HAP-1 (cell line): ENCODE data around the gene SNX18.

Experiments
- DNase-seq, 2 experiments: peaks; one replicate each; pipeline ENCODE4 v3.0.0-alpha.2; 2016 to 2020; ENCODE audit warnings: low spot score in 2 of 2
- H3K27me3 ChIP-seq: fragments of 250-450 bp; sonication (Bioruptor Pico); 2 replicates; pipeline ENCODE4 v1.5.1; 2020; ENCODE audit warnings: low read depth, mild to moderate bottlenecking, moderate library complexity
- H3K36me3 ChIP-seq: fragments of 250-450 bp; sonication (Bioruptor Pico); replicated peaks from 2 replicates; pipeline ENCODE4 v1.5.1; 2020; ENCODE audit warnings: mild to moderate bottlenecking
- H3K4me1 ChIP-seq: fragments of 250-450 bp; sonication (Bioruptor Pico); 2 replicates; pipeline ENCODE4 v1.5.1; 2020; ENCODE audit warnings: mild to moderate bottlenecking
- H3K4me3 ChIP-seq: fragments of 250-450 bp; sonication (Bioruptor Pico); 2 replicates; pipeline ENCODE4 v1.5.1; 2020; ENCODE audit warnings: mild to moderate bottlenecking, moderate library complexity
- H3K9me3 ChIP-seq: fragments of 250-450 bp; sonication (Bioruptor Pico); 2 replicates; pipeline ENCODE4 v1.5.1; 2020; ENCODE audit warnings: mild to moderate bottlenecking, moderate library complexity
- in situ Hi-C: fragments of 300-500 bp; cut with MboI; formaldehyde crosslinking; loops from 3 replicates; pipeline ENCODE4 v1.14.3; 2020; ENCODE audit warnings: low sequenced_read_pairs, inconsistent platforms, mixed read lengths

SNX18 gene

GRCh38 chr5:54556141-54556540, 38.6 kb downstream of the SNX18 start:
- Histone ChIP-seq H3K9me3 (no peaks in the 10 kb centered on the region), H3K4me3 (no peak overlapping the region), H3K27me3 (no peaks in the 10 kb centered on the region), H3K36me3 (no peaks in the 10 kb centered on the region), H3K4me1 (no peaks in the 10 kb centered on the region)
- in situ Hi-C loops, result no loop called here
- no peak for DNase-seq

GRCh38 chr5:54558362-54558761, 40.8 kb downstream of the SNX18 start:
- no peaks in the 10 kb centered on the region for H3K27me3 ChIP-seq
- no peak for DNase-seq

DNA sequence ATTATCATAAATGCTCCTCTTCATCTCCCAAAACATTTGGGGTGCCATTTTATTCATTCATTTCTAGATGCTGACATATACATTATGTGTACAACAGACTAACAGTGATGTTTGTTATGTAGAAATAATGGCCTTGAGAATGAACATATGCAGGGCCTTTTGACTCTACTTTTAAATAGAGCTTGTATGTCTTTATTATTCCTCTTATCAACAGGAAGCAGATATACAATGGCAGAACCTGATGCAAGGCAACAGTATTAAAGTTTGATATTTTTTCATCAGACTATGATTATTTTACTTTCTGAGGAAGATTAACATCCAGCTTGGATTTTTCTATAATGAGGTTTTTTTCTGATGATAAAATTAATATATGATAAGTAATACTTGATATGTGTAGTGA, 44.1 kb downstream of the SNX18 start:
- no peaks in the 10 kb centered on the region for H3K4me1 ChIP-seq
- in situ Hi-C loops, result no loop called here
- H3K9me3 ChIP-seq, result no peaks in the 10 kb centered on the region
- no peak for DNase-seq
- H3K36me3 ChIP-seq, result no peaks in the 10 kb centered on the region
- no peak overlapping the region for H3K4me3 ChIP-seq
- no peaks in the 10 kb centered on the region for H3K27me3 ChIP-seq

More at GRCh38 chr5:54558362-54558761, 40.8 kb downstream of the SNX18 start:
- no peaks in the 10 kb centered on the region for H3K4me1 ChIP-seq
- in situ Hi-C loops, result no loop called here
- H3K9me3 ChIP-seq, result no peaks in the 10 kb centered on the region
- no peak overlapping the region for H3K4me3 ChIP-seq
- H3K36me3 ChIP-seq, result no peaks in the 10 kb centered on the region

GRCh38 chr5:54563083-54563761, 45.7 kb downstream of the SNX18 start:
- no peaks in the 10 kb centered on the region for H3K27me3 ChIP-seq
- in situ Hi-C loops, result no loop called here
- no peaks in the 10 kb centered on the region for H3K36me3 ChIP-seq
- no peaks in the 10 kb centered on the region for H3K9me3 ChIP-seq
- no peaks in the 10 kb centered on the region for H3K4me1 ChIP-seq
- no peak for DNase-seq
- H3K4me3 ChIP-seq, result no peak overlapping the region

DNA sequence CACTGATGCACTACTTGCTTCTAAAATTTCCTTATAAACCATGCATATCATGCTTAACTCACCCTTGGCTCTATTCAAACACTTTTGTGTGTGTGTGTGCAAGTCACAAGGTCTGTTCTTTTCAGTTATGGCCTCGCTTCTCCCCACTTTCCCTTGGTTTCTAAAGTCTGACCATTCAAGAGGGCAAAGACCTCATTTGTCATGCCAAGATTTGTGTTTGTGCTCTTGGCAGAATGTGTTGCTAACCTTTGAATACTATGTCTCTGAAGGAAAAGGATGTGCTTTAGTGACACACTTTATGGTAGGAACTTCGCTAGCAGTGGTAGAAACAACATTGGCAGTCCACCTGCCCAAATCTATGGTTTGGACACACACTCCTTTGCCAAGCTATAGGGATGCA, 50.4 kb downstream of the SNX18 start:
- DNase-seq, result no peak
- no peaks in the 10 kb centered on the region for H3K36me3 ChIP-seq
- no peak overlapping the region for H3K4me3 ChIP-seq
- no peaks in the 10 kb centered on the region for H3K4me1 ChIP-seq
- no peaks in the 10 kb centered on the region for H3K27me3 ChIP-seq
- no peaks in the 10 kb centered on the region for H3K9me3 ChIP-seq
- in situ Hi-C loops, result no loop called here

- DNase-seq, result no peak
- H3K27me3 ChIP-seq, result no peaks in the 10 kb centered on the region
- H3K9me3 ChIP-seq, result no peaks in the 10 kb centered on the region
- no peaks in the 10 kb centered on the region for H3K4me1 ChIP-seq
- H3K36me3 ChIP-seq, result no peaks in the 10 kb centered on the region
- H3K4me3 ChIP-seq, result no peak overlapping the region
- in situ Hi-C loops, result no loop called here
Observed at GRCh38 chr5:54570916-54571315, 53.4 kb downstream of the SNX18 start.

- H3K36me3 ChIP-seq, result no peaks in the 10 kb centered on the region
- no peaks in the 10 kb centered on the region for H3K9me3 ChIP-seq
- no peaks in the 10 kb centered on the region for H3K4me1 ChIP-seq
- DNase-seq, result no peak
- in situ Hi-C loops, result no loop called here
- no peak overlapping the region for H3K4me3 ChIP-seq
- no peaks in the 10 kb centered on the region for H3K27me3 ChIP-seq
Observed at GRCh38 chr5:54571462-54571861, 53.9 kb downstream of the SNX18 start.

DNA sequence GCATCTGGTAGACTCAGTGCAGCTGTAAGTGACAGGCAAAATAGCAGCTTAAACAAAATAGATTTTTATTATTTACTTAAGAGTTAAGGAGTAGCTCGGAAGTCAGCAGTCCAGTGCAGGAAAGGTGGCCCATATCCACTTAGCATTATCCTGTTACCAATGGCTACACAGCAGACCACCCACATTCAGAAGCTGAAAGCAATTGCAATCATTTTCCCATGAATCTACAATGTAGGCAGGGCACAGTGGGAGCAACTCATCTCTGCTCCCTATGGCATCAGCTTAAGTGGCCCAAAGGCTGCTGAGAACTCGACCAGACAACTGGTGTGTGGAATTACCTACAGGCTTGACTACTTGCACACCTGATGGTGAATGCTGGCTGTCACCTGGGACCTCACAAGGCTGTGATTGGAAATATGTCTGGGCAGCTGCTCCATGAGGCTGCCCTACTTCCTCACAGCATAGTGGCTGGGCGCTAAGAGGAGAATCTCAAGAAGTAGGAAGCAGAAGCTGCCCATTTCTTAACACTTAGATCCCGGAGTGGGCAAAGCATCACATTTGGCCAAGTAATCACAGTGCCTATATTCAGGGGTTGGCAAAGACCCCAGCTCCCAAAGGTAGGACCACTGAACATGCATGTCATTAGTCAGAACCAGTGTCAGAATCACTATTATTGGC, 56.4 kb downstream of the SNX18 start:
- H3K36me3 ChIP-seq, result no peaks in the 10 kb centered on the region
- H3K4me3 ChIP-seq, result no peak overlapping the region
- in situ Hi-C loops, result no loop called here
- H3K4me1 ChIP-seq, result no peaks in the 10 kb centered on the region
- H3K27me3 ChIP-seq, result no peaks in the 10 kb centered on the region
- DNase-seq, result no peak
- H3K9me3 ChIP-seq, result no peaks in the 10 kb centered on the region

GRCh38 chr5:54577528-54577927, 60.0 kb downstream of the SNX18 start:
- Histone ChIP-seq H3K36me3 (no peaks in the 10 kb centered on the region), H3K4me3 (no peak overlapping the region), H3K27me3 (no peaks in the 10 kb centered on the region), H3K9me3 (no peaks in the 10 kb centered on the region), H3K4me1 (no peaks in the 10 kb centered on the region)
- in situ Hi-C loops, result no loop called here
- DNase-seq, result no peak

DNA sequence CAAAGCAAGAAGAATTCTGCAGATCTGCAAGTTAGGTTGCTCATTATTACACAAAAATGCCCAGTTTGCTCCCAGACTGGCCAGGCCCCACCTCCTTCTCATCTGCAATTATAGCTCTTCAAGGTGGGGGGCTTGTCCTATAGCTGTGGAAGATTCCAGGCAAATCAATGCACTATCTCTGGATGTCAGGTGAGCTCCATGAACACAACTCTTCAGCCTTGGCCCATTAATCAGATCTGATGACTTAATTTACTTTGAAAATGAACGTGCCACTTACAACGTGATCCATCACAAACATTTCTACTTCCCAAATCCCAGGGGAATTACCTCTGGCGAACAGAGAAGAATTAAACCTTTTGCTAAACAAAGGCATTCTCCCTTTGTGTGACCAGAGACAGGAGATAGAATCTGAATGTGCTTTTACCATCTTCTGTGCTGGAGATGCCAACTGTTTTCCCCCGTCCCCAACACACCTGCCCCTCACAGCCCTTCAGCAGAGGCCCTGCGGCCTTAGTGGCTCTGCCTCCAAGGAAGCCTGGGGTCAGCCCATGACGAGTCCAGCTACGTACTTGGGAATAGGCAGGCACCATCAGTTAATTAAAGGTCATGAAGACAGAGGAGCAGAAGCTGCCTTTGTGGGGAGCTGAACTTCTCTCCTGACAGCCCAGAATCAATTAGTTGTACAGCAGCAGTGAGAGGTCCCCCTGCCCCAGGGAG, 60.5 kb downstream of the SNX18 start:
- in situ Hi-C loops, result no loop called here
- H3K36me3 ChIP-seq, result no peaks in the 10 kb centered on the region
- H3K9me3 ChIP-seq, result no peaks in the 10 kb centered on the region
- DNase-seq, result no peak
- no peak overlapping the region for H3K4me3 ChIP-seq
- H3K27me3 ChIP-seq, result no peaks in the 10 kb centered on the region
- H3K4me1 ChIP-seq, result no peaks in the 10 kb centered on the region

GRCh38 chr5:54579591-54580295, 62.2 kb downstream of the SNX18 start:
- in situ Hi-C loops, result no loop called here
- no peak for DNase-seq
- Histone ChIP-seq H3K4me3 (no peak overlapping the region), H3K4me1 (no peaks in the 10 kb centered on the region), H3K36me3 (no peaks in the 10 kb centered on the region), H3K27me3 (no peaks in the 10 kb centered on the region), H3K9me3 (no peaks in the 10 kb centered on the region)

- no peaks in the 10 kb centered on the region for H3K36me3 ChIP-seq
- H3K9me3 ChIP-seq, result no peaks in the 10 kb centered on the region
- DNase-seq, result no peak
- no peak overlapping the region for H3K4me3 ChIP-seq
- H3K27me3 ChIP-seq, result no peaks in the 10 kb centered on the region
- H3K4me1 ChIP-seq, result no peaks in the 10 kb centered on the region
- in situ Hi-C loops, result no loop called here
Observed at GRCh38 chr5:54580997-54581811, 63.6 kb downstream of the SNX18 start.

DNA sequence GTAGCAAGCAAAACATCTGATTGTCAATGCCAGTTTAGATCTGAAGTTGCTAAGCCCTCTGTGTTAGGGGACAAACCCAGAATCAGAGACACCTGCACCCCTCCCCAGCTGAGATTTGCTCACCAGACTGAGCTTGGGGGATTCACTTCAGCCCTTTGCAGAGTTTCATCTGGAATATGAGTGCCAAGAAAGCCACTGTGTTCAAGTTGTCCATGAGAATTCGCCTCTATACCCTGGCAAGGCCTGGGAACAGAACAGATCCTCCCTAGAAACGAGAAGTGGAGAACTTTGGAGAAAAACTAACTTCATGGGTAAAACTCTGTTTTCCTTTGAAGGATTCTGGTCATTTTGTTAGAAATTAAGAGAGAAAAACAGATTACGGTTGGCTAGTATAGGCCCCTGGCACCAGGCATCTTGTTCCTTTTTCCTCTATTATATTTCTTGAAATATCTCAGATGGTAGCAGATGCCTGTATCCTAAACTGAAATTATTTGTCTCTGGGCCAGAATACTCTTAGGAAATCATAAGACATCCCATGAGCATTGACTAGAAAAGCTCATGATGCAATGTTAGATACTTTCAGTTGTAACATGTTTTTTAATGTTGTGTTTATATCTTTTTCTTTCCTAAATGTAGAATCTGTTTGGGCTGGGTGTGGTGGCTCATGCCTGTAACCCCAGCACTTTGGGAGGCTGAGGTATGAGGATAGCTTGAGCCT, 64.4 kb downstream of the SNX18 start:
- Histone ChIP-seq H3K27me3 (no peaks in the 10 kb centered on the region), H3K4me1 (no peaks in the 10 kb centered on the region), H3K4me3 (no peak overlapping the region), H3K36me3 (no peaks in the 10 kb centered on the region), H3K9me3 (no peaks in the 10 kb centered on the region)
- in situ Hi-C loops, result no loop called here
- DNase-seq, result no peak
